ENCODE measurements around the gene DNAH9.

Gene DNAH9

DNA sequence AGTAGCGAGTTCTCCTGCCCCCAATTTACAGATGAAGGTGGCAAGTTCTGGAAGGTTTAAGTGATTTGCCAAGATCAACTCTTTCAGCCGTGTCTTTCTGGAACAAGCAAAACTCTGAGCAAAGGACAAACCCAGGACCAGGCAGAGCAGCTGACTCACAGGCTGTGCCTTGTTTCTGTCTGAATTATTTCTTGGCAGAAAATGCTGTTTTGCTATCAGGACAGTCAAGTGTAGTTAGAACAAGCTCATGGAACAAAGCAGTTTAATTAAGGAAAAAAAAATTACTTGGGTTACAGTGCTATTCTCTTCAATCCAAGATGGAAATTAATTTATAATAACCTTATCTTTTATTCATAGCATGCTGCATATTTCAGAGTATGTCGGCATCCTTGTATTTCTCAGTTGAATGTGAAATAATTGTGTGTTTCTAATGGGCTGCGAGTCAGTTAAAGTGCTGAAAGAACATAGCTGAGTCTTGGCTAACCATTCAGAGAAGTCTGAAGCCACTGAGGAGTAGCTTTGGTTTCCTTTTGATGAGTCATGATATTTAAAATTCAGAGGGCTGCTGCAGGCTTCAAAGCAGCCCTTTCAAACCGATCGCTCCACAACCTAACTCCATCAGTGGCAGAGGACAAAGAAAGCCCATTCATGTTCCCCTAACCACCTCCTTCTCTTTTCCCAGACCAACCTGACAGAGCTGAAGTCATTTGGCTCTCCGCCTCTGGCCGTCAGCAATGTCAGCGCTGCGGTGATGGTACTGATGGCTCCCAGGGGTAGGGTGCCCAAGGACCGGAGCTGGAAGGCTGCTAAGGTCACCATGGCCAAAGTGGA is 255.3 kb downstream of the DNAH9 start:
- DNase-seq: no peak

DNA sequence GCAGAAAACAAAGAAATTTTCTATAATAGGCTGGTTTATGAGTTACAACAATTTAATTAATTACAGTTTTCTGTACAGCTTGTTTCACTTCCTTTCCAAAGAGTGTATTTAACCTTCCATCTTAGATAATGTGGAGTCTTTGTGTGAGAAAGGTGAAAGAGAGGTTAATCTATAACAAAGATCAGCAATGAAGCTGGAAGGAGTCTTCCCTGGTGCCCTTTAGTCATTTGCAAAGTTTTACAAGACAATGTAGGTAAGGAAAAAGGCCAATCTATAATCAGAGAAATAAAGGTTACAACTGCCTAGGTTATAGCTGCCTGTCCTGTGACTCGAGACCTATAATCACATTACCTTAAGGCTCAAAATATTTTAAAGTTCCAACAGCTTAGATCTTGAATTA is 257.0 kb downstream of the DNAH9 start:
- no peak for DNase-seq

DNA sequence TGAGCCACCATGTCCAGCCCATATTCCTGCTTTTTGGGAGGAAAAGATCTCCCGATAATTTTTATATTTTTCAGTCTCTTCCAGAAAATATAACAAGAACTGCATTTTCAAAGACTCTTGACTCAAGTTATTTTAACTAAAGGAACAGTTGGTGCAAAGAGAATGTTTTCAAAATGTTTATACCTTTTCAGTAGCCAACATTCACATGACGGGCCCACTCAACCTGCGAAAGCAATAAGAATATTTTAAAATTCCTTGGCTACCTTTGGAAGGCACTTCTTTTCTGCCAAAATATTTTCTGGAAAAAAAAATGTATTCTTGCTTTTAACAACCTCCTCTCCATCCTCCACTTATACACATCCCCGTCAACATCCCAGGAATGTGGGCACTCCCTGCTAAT is 258.7 kb downstream of the DNAH9 start:
- no peak for DNase-seq

DNA sequence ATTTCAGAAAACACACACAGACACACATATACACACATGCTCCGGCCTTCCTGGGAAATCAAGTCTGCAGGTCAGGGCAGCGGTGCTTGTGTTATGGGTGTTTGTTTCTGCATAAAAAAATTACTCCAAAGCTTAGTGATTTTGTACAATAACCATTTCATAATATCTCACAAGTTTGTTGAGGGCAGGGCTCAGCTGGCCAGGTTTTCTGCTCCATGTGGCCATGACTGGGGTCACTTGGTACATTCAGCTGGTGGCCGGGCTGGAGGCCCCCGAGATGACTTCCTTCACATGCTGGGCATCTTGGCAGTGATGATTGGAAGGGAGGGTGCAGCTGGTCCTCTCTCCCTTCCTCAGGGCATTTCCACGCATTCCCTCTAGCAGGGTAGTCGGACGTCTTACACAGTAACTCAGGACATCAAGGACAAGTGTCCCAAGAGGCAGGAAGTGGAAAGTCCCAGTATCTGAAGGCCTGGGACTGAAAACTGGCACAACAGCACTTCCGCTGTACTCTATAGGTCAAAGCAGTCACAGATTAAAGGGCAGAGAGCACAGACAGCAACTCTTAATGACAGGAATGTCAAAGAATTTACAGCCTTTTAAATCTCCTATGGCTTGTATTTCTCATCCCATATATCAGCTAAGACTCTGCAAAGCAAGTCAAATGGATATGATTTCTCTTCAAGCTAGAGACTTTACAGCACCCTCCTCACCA is 271.6 kb downstream of the DNAH9 start:
- no peak for DNase-seq

DNA sequence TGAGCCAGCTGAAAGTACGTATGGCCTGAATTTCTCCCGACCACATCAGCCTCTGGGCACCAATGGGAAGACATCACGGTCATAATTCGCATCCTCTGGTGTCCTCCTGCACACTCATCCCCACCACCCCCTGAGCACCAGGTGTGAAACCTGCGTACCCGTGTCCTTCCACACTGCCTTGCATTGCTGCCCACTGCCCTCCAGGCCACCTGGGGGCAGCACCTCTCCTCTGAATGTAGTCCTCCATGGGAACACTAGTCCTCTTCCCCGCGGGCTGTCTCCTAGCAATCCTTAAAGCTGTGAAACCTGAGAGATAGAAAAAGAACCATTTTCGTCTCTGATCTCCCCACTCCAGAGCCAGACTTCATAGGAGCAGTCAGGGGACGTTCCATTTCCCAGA is 273.5 kb downstream of the DNAH9 start:
- DNase-seq: no peak

DNA sequence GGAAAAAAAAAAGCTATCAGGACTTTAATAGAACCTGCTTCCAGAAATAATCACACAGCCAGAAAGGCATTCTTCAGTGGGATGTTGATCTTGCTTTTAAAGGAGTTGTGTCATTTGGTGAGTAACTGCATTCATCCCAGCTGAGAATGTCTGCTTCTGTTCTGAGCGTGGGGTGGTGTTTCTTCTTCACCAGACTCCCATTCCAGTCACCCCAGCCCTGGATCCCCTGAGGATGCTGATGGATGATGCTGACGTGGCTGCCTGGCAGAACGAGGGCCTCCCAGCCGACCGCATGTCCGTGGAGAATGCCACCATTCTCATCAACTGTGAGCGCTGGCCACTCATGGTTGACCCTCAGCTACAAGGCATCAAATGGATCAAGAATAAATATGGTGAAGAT is 276.5 kb downstream of the DNAH9 start:
- DNase-seq: no peak

DNA sequence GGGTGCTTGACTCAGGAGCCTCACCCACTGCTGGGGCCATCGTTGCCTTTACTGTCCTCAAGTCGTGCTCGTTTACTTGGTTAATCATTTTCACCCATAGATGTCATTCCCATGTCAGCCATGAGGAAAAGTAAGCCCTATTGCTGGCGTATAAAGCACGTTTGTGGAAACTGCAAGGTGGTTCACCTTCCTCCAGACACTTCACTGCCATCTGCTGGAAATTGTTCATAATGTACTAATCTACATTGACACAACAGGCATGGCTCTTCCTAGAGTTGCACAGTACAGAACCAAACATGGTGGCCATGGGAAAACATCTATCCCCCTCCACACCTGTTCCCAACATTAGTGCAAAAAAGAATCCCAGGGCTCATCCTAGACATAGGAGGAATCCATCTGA is 282.4 kb downstream of the DNAH9 start:
- DNase-seq: no peak

DNA sequence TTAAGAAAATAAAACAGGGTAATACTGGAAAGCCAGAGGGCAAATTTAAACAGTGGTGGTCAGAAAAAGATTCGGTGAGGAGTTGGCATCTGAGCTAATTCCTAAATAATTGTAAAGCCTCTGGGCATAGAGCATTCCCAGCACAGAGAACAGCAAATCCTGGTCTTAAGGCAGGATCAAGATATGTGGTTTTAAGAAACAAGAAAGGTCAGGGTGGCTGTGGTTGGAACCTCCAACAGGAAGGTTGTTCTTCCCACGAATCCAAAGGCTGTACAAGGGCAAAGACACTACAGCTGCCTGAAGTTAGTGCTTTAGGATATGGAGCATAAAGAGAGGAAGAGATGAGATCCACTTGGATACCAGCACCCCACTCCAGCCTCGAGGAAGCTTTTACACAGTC is 284.4 kb downstream of the DNAH9 start:
- no peak for DNase-seq

DNA sequence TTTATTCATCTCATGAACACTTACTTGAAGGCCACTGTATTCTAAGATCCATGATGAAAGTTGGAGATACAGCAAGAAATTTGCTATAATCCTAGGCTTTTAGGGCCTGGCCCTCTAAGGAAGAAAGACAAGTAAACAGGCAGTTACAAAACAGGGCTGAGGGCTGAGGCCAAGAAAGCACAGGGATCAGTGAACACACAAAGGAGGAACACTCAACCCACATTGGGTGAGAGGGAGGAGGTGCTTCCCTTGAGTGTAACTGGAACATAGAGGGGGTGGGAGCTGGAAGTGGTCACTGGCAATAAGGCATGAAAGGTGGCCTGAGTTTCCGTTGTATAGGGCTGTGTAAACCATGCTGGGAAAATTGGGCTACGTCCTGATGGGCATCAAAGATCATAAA is 286.8 kb downstream of the DNAH9 start:
- no peak for DNase-seq

DNA sequence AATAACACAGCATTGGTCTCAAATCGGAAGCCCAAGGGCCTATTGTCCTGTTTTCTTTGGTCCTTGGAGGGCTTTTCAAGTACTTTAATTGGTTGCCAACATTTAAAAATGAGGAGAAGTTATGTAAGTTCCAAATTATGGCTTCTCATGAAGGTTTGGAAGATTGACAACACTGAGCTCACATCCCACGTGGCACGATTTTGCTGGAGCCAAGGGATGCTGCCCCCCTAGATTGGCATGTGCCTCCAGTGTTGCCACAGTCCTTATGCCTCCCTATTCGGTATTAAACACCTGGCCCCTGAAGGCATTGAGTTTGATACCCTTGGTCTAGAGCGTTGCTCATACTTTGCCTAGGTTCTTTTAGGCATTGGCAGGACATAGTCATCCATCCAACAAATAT is 291.0 kb downstream of the DNAH9 start:
- no peak for DNase-seq

DNA sequence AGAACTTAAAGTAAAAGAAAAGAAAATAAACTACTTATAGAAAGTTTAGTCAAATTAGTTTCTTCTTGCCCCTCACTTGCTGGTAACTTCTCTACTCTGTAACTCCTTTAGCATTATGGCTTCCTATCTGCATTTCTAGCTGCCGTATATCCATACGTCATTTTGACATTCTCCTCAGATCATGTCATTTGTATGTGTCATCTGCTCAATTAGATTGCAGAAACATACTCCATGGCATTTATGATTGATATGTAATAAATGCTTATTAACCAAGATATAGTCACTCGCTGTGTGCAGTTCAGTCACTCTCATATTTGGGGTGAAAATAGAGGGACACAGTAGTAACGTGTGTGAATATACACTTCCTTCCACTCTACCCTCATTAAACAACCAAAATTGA is 295.6 kb downstream of the DNAH9 start:
- no peak for DNase-seq

DNA sequence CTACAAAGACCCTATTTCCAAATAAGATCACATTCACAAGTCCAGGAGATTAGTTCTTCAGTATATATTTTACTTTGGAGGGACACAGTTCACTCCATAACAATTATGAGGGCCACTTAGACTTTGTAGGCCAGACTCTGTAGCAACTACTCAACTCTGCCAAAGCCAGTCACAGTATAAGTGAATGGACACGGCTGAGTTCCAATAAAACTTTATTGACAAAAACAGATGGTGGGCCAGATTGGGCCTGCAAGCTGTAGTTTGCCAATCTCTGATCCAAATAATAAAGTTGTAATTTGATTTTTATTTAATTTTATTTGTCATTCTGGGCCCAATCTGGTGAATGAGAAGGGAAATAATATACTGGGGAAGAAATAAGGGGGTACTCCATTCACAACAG is 297.9 kb downstream of the DNAH9 start:
- no peak for DNase-seq

DNA sequence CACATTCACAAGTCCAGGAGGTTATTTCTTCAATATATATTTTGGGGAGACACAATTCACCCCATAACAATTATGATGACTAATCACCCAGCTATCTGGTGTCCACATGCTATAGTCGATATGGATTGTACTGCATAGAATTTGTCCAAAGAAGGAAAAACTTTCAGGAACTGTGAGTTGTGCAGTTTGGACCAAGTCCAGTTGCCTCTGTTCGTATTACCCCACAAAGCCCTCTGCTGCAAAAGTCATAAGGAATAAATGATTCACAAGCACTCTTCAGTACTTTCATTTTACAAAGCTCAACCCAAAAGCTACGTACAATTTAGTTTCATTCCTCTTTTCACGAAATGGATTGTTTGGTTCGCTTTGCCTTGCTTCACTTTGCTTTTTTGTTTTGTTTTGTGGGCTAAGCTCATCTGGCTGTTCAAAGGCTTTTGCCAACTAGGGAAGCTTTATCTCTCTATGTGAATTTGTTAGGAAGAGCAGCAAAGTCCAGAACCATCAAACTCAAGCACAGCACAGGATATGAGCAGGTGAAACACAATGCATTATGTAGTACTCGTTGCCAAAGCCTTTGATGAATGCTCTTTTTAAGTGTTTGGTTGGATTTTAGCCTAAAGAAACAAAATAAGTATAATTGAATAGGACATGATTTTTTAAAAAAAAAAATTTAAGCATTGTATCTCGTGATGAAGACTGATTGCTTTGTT is 300.4 kb downstream of the DNAH9 start:
- no peak for DNase-seq

DNA sequence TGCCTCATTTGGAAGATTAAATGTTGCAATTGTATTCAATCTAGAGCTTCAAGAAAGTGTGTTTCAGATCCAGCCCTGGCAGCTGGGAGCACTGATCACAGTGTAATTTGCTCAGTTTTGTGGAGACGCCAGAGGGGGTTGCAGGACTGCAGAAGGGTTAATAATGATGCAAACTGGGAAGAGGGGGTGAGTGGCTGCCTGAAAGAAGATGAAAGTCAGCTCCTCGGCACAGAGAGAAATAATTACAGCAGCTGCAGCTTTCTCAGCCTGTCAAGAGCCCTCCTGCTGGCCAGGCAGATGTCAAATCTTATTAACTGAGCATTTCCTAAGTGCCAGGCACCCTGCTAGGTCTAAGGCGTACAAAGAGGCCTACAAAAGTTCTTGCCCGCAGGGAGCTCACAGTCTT is 301.3 kb downstream of the DNAH9 start:
- DNase-seq: no peak

DNA sequence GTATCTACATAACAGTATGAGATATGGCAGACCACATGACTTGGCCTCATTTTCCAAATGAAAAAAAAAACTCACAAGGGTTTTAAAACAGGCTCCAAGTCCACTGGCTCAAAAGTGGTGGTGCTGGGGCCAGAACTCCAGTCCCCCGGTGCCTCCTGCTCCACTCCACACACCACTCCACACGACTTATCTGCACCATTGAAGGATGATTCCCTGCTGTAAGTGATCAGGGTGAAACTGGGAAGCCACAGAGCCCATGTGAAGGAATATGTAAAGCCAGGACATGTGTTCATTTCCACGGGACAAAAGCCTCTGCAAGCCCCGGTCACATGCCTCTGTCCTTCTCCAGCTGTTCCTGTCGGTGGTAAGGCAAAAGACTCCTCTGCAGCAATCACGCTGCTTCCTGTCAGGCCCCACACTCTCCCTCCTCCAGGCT is 301.8 kb downstream of the DNAH9 start:
- DNase-seq: no peak

DNA sequence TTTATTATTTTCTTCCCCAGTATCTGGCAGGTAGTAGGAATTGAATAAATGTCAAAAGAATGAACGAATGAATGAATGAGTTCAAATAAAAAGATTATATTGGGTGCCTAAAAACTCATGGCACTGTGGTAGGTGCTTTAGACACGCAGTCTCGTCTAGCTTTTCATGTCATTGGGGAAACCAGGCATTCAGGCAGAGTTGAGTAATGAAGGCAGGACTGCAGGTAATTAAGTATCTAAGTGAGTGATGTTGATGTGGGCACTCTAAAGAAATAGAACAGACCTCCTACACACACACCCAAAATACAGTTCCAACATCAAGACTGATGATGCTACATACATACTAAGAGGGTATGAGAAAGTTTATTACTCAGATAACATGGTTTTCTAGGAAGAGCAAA is 302.4 kb downstream of the DNAH9 start:
- no peak for DNase-seq

DNA sequence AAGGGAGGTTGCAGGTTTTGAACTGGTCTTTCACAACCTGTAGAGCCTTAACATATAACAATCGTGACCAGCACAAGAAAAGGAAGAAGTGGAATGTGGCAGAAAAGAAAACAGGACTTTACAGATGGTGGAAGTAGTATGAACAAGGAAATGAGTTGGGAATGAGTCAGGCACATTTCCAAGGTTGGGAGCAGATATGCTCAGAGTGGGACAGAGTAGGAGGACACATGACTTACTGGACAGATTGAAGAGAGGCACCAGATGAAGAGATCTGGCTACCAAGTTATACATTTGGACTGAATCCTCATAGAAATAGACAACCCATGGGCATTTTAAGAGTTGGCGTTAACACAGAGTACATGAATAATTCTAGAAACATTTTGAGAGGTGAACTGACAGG is 303.7 kb downstream of the DNAH9 start:
- no peak for DNase-seq

DNA sequence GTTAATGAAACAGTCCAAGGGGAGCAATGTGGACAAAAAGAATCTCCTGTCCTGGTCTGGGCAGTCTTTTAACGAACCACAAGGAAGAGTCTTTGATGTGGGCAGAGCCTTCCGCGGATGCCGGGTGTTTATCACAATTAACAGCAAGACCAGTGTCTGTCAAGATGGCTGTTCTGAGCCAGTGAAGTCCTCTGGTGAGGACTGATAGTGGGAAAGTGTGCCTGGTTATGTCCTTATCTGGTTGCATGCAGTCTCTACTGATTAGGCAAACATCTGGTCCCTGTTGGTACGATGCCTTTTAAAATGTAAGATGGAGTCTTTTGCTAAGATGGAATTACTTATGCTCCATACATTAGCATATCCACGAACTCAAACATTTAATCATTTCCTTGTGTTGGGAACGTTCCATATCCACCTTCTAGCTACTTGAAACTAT is 310.5 kb downstream of the DNAH9 start:
- no peak for DNase-seq

DNA sequence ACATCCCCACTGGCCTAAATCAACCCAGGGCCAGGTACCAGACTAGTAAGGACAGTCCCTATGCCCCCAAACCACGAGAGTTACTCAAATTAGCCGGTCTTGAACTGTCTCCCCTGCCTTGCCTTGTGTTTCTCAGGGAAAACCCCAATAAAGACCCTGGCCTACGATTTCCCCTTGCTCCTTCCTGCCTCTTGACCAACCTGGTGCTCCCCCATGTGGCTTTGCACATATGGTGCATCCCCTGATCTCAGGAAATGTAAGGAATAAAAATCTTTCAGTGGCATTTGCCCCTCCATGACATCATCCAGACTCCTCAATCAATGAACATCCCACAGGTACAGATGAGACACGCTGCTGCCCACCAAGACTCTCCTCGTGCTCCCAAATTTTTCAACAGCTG is 311.1 kb downstream of the DNAH9 start:
- DNase-seq: no peak

DNA sequence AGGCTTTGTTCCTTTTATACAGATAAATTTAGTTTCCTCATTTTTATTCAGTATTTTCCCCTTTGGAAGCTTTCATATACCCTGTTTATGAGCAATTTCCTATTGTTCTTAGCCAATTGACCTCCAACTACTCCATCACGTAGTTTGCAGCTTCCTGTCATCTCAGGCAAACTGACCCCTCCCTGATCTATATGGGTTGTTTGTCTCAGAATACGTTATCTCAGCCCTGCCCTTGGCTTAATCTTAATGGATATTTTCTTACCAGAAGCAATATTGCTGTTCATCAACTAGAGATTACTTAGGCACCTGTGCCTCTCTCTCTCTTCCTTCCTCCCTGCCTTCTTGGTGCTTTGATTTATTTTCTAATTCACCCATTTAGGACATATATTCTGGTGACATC is 317.8 kb downstream of the DNAH9 start:
- no peak for DNase-seq

DNA sequence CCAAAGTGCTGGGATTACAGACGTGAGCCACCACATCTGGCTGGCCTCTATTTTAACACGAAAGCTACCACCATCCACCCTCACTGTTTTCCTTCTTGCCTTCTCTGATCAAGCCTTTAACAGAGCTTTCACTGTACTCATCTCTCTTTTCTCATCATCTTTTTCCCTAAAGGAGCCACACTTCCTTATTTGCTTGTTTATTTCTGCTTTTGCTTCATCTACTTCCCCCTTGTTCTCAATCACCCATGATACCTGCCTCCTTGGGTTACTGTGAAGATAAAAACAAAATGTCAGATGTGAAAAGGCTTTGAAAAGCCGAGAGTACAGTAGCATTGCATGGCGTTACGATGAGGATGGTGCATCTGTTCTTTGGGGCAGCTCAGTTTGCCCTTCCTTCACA is 319.1 kb downstream of the DNAH9 start:
- DNase-seq: no peak

DNA sequence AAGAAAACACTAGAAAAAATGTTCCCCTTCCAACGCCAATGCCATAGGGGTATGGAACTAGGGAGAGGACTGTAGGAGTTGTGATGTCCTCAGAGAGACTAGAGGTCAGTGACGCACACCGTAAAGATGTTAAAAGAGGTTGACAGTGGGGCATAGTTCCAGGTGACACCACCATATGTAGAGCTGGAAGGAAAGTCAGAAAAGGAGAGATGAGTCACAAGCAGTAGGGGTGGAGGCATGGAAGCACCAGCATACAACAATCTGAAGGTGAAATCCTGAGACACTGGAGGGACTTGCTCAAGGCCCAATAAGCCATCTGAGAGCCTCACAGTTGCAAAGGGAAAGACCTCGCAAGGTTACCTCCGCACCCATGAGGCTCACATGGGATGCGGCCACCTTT is 323.0 kb downstream of the DNAH9 start:
- DNase-seq: no peak

DNA sequence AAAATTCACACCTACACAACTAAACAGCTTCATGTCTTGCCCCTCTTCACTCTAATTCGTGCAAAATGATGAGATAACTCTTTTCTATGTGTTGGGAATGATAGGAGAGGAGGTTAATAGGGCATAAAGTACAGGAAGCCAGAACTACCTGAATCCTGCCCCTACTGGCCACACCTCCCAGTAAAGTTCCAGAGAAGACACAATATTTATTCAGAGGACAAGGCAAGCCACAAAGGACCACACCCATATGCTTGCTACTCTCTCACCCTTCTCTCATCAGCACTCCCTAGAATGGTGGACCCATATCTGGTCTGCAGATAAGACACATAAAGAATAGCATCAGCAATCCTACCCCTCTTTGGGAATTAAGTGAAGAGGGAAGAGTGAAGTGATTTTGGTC is 324.4 kb downstream of the DNAH9 start:
- DNase-seq: no peak

DNA sequence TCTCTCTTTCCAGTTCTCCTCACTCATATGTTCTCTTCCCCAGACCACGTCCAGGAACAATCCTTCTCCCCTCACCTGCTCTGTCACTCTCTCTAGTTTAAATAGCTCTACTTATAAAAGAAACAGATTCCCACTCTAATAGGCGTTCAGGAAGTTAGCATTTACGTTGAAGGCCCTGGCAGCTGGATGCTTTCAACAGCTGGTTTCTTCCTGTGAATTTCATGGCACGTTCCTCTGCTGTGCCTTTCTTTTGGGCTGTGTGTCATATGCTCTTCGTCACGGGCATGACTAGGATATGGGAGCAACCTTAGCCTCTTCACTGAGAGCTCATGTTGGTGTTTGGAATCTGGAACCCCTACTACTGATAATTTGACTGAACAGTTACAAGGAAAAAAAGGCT is 325.8 kb downstream of the DNAH9 start:
- DNase-seq: no peak

All from activated naive CD4-positive, alpha-beta T cell (primary cell).